Measurements from ENCODE around the gene ACSM5. TPM values are rescaled to one million over a fixed set of nuclear protein-coding genes. Genes with fewer than 3 reads are reported as not detected.

The ACSM5 gene
- total RNA-seq, 5 donors from 2014 or later (not counting 1 experiment from before 2014, with no cell fraction given), result 0.26 to 0.28 TPM; not detected in 3

- H3K4me3 ChIP-seq (ENCODE audit: control insufficient read depth in 1 of 2, extremely low read depth in 1 of 2, low read length in 1 of 2), result no peak overlapping the region
- no peaks in the 10 kb centered on the region for H3K4me1 Mint-ChIP-seq
- CTCF ChIA-PET, result interaction anchor here in 1 of 2 donors (0.5 kb wide), 1 partner anchor 631 kb away, joined by 3 read pairs; no protein-coding TSS in a partner anchor
- H3K4me1 ChIP-seq (ENCODE audit: control insufficient read depth in 1 of 2, extremely low read depth in 1 of 2, insufficient read depth in 2 of 2, low read length in 2 of 2), result no peaks in the 10 kb centered on the region
- H3K27ac ChIP-seq (ENCODE audit: low read length), result no peak overlapping the region
- no peaks in the 10 kb centered on the region for H3K9me3 ChIP-seq
- ATAC-seq (replicated peaks in 1 of 4) (no peak), DNase-seq (no peak)
- H3K27me3 Mint-ChIP-seq, result peaks cover 6 to 13% of the 10 kb centered on the region in 2 donors
- H3K36me3 Mint-ChIP-seq, result no peaks in the 10 kb centered on the region
- H3K9me3 Mint-ChIP-seq, result no peaks in the 10 kb centered on the region
- no peak overlapping the region for H3K4me3 Mint-ChIP-seq
- WGBS (ENCODE audit: insufficient coverage), result 83% methylated on average over 1 of the region's 5 CpGs
- no peaks in the 10 kb centered on the region for H3K36me3 ChIP-seq (ENCODE audit: control insufficient read depth in 2 of 2, extremely low read depth in 1 of 2, insufficient read depth in 1 of 2, low read length in 1 of 2)
- POLR2A ChIA-PET, result no interaction called here
- H3K27ac Mint-ChIP-seq, result no peak overlapping the region
- peaks cover 2 to 4% of the 10 kb centered on the region in 2 experiments for H3K27me3 ChIP-seq (replicated peaks in 1 of 2; ENCODE audit: control insufficient read depth in 2 of 2, extremely low read depth in 1 of 2, insufficient read depth in 2 of 2, low read length in 1 of 2)
Observed at GRCh38 chr16:20377181-20377580, 32.2 kb upstream of the ACSM5 start.

DNA sequence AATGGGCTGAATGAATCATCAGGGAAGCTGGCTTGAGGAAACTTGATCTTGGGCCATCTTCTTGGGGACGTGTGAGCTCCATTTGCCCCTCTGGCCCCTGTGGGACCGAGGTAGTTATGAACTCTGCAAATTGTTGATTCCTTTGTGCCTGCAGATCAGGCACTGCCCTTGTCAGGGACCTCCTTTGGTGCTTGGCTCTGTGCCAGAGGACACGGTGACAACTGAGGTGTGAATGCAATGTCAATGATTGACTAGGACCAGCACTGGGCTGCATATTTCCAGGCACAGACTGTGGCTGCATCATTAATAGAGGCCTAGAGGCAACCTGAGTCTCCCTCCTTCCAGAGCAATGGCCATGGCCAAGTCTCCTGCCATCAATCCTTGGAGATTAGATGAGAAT, 28.6 kb upstream of the ACSM5 start:
- Mint-ChIP-seq H3K4me3 (no peak overlapping the region), H3K4me1 (peaks cover 0 to 7% (median 2%) of the 10 kb centered on the region in 3 donors), H3K9me3 (no peaks in the 10 kb centered on the region), H3K27ac (no peak overlapping the region), H3K36me3 (no peaks in the 10 kb centered on the region), H3K27me3 (peaks cover 6 to 10% of the 10 kb centered on the region in 2 donors)
- H3K4me1 ChIP-seq (ENCODE audit: control insufficient read depth in 1 of 2, extremely low read depth in 1 of 2, insufficient read depth in 2 of 2, low read length in 2 of 2), result no peaks in the 10 kb centered on the region
- no peaks in the 10 kb centered on the region for H3K36me3 ChIP-seq (ENCODE audit: control insufficient read depth in 2 of 2, extremely low read depth in 1 of 2, insufficient read depth in 1 of 2, low read length in 1 of 2)
- no peaks in the 10 kb centered on the region for H3K9me3 ChIP-seq
- ChIA-PET POLR2A (interaction anchor here in 1 of 2 donors (0.6 kb wide), 1 partner anchor 651 kb away, joined by 3 read pairs; no protein-coding TSS in a partner anchor), CTCF (no interaction called here)
- no peak overlapping the region for H3K4me3 ChIP-seq (ENCODE audit: control insufficient read depth in 1 of 2, extremely low read depth in 1 of 2, low read length in 1 of 2)
- H3K27me3 ChIP-seq (replicated peaks in 1 of 2; ENCODE audit: control insufficient read depth in 2 of 2, extremely low read depth in 1 of 2, insufficient read depth in 2 of 2, low read length in 1 of 2), result peaks cover 0 to 4% of the 10 kb centered on the region in 2 experiments
- no peak overlapping the region for H3K27ac ChIP-seq (ENCODE audit: low read length)
- 42% methylated on average over 2 of the region's 3 CpGs for WGBS (ENCODE audit: insufficient coverage)
- no peak for ATAC-seq (replicated peaks in 1 of 4)
- DNase-seq, result no peak

GRCh38 chr16:20382202-20382948, 27.0 kb upstream of the ACSM5 start:
- Mint-ChIP-seq H3K4me3 (no peak overlapping the region), H3K4me1 (peaks cover 0 to 7% (median 2%) of the 10 kb centered on the region in 3 donors), H3K9me3 (no peaks in the 10 kb centered on the region), H3K36me3 (no peaks in the 10 kb centered on the region), H3K27ac (no peak overlapping the region), H3K27me3 (peaks cover 13 to 19% of the 10 kb centered on the region in 2 donors)
- Histone ChIP-seq H3K4me3 (ENCODE audit: control insufficient read depth in 1 of 2, extremely low read depth in 1 of 2, low read length in 1 of 2) (no peak overlapping the region), H3K4me1 (ENCODE audit: control insufficient read depth in 1 of 2, extremely low read depth in 1 of 2, insufficient read depth in 2 of 2, low read length in 2 of 2) (no peaks in the 10 kb centered on the region), H3K27me3 (replicated peaks in 1 of 2; ENCODE audit: control insufficient read depth in 2 of 2, extremely low read depth in 1 of 2, insufficient read depth in 2 of 2, low read length in 1 of 2) (peaks cover 0 to 13% of the 10 kb centered on the region in 2 experiments), H3K36me3 (ENCODE audit: control insufficient read depth in 2 of 2, extremely low read depth in 1 of 2, insufficient read depth in 1 of 2, low read length in 1 of 2) (no peaks in the 10 kb centered on the region), H3K27ac (ENCODE audit: low read length) (no peak overlapping the region), H3K9me3 (no peaks in the 10 kb centered on the region)
- ATAC-seq (replicated peaks in 1 of 4) (no peak), DNase-seq (no peak)
- no CpG with 5 or more reads among the region's 7 CpGs for WGBS (ENCODE audit: insufficient coverage)
- ChIA-PET CTCF (interaction anchor here in 1 of 2 donors (0.6 to 0.7 kb wide), 3 partner anchors 17 to 1279 kb away, joined by 3 to 9 read pairs (median 7); no protein-coding TSS in a partner anchor), POLR2A (no interaction called here)

DNA sequence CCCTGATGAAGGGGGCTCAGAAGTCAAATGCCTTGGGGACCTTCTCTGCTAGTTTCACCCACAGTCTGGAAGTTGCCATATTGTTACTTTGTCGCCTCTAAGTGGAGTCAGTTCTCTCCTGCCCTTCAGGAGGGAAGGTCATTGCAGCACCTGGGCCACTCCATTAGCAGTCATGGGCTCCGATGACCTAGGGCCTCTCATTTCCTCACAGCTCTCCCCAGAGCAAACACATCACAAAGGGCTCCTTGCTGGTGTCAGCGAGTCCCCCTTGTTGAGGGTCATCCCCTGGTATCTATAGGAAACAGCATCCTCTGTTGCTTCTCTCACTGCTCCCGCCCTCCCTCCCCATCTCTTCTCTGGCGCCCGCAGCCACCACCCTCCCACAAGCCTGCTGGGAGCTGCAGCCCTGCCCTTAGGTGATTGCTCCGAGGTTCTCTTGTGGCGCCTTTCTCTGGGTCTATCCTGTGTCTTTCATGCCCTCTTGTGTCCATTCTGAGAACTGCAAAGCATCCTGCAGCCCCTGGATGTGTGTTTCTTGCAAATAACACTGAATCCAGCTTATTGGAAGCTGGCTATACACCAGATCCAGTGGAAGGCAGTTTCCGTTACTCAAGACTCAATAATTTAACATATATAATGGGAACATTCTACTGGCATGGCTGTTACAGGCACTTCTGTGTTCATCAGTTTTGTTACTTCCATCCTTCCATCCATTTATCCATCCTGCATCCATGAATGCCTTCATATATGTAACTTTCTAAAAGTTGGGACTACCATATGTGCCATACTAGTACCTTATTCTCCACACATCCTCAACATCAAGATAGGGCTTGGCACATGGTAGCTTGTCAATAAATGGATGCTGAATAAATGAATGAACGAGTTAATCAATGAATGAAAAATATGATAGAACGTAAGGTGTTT, 26.0 kb upstream of the ACSM5 start:
- H3K4me1 Mint-ChIP-seq, result peaks cover 0 to 7% (median 2%) of the 10 kb centered on the region in 3 donors
- H3K36me3 Mint-ChIP-seq, result no peaks in the 10 kb centered on the region
- Histone ChIP-seq H3K36me3 (ENCODE audit: control insufficient read depth in 2 of 2, extremely low read depth in 1 of 2, insufficient read depth in 1 of 2, low read length in 1 of 2) (no peaks in the 10 kb centered on the region), H3K4me1 (ENCODE audit: control insufficient read depth in 1 of 2, extremely low read depth in 1 of 2, insufficient read depth in 2 of 2, low read length in 2 of 2) (no peaks in the 10 kb centered on the region), H3K27ac (ENCODE audit: low read length) (no peak overlapping the region), H3K27me3 (replicated peaks in 1 of 2; ENCODE audit: control insufficient read depth in 2 of 2, extremely low read depth in 1 of 2, insufficient read depth in 2 of 2, low read length in 1 of 2) (peaks cover 0 to 13% of the 10 kb centered on the region in 2 experiments), H3K9me3 (no peaks in the 10 kb centered on the region), H3K4me3 (ENCODE audit: control insufficient read depth in 1 of 2, extremely low read depth in 1 of 2, low read length in 1 of 2) (no peak overlapping the region)
- 6% methylated on average over 6 of the region's 11 CpGs for WGBS (ENCODE audit: insufficient coverage)
- DNase-seq (peak in 28 of 35 experiments; percentile 0 to 58 (median 14)), ATAC-seq (replicated peaks in 1 of 4) (peak; percentile 61 to 75 (median 63))
- CTCF ChIA-PET, result interaction anchor here (0.5 to 1.0 kb wide), 5 partner anchors 30 to 1568 kb away, joined by 3 to 7 read pairs (median 3); no protein-coding TSS in a partner anchor
- H3K4me3 Mint-ChIP-seq, result no peak overlapping the region
- POLR2A ChIA-PET, result no interaction called here
- no peaks in the 10 kb centered on the region for H3K9me3 Mint-ChIP-seq
- H3K27ac Mint-ChIP-seq, result no peak overlapping the region
- peaks cover 18 to 22% of the 10 kb centered on the region in 2 donors for H3K27me3 Mint-ChIP-seq

GRCh38 chr16:20385844-20386832, 23.2 kb upstream of the ACSM5 start:
- no peak overlapping the region for H3K27ac Mint-ChIP-seq
- ATAC-seq (replicated peaks in 1 of 4), result peak in 1 of 4 experiments; percentile 40
- CTCF ChIA-PET, result interaction anchor here (0.6 to 2.0 kb wide), 11 partner anchors 8 to 831 kb away, joined by 3 to 20 read pairs (median 4); partner anchors contain the start of gene VPS35L (in 1 of the 2)

More at GRCh38 chr16:20385844-20386832, 23.2 kb upstream of the ACSM5 start:
- H3K4me3 ChIP-seq (ENCODE audit: control insufficient read depth in 1 of 2, extremely low read depth in 1 of 2, low read length in 1 of 2), result no peak overlapping the region
- Mint-ChIP-seq H3K27me3 (peaks cover 15 to 18% of the 10 kb centered on the region in 2 donors), H3K36me3 (no peaks in the 10 kb centered on the region), H3K4me1 (peaks cover 0 to 7% (median 2%) of the 10 kb centered on the region in 3 donors), H3K4me3 (no peak overlapping the region), H3K9me3 (no peaks in the 10 kb centered on the region)
- H3K9me3 ChIP-seq, result no peaks in the 10 kb centered on the region
- no peaks in the 10 kb centered on the region for H3K4me1 ChIP-seq (ENCODE audit: control insufficient read depth in 1 of 2, extremely low read depth in 1 of 2, insufficient read depth in 2 of 2, low read length in 2 of 2)
- DNase-seq, result peak in 29 of 35 experiments; percentile 4 to 66 (median 25)
- H3K27ac ChIP-seq (ENCODE audit: low read length), result no peak overlapping the region
- POLR2A ChIA-PET, result no interaction called here
- peaks cover 0 to 13% of the 10 kb centered on the region in 2 experiments for H3K27me3 ChIP-seq (replicated peaks in 1 of 2; ENCODE audit: control insufficient read depth in 2 of 2, extremely low read depth in 1 of 2, insufficient read depth in 2 of 2, low read length in 1 of 2)
- WGBS (ENCODE audit: insufficient coverage), result 28% methylated on average over 26 of the region's 30 CpGs
- H3K36me3 ChIP-seq (ENCODE audit: control insufficient read depth in 2 of 2, extremely low read depth in 1 of 2, insufficient read depth in 1 of 2, low read length in 1 of 2), result no peaks in the 10 kb centered on the region

Measured in T-cell (primary cell).